ENCODE measurements around the gene ZNF106.

The ZNF106 gene

DNA sequence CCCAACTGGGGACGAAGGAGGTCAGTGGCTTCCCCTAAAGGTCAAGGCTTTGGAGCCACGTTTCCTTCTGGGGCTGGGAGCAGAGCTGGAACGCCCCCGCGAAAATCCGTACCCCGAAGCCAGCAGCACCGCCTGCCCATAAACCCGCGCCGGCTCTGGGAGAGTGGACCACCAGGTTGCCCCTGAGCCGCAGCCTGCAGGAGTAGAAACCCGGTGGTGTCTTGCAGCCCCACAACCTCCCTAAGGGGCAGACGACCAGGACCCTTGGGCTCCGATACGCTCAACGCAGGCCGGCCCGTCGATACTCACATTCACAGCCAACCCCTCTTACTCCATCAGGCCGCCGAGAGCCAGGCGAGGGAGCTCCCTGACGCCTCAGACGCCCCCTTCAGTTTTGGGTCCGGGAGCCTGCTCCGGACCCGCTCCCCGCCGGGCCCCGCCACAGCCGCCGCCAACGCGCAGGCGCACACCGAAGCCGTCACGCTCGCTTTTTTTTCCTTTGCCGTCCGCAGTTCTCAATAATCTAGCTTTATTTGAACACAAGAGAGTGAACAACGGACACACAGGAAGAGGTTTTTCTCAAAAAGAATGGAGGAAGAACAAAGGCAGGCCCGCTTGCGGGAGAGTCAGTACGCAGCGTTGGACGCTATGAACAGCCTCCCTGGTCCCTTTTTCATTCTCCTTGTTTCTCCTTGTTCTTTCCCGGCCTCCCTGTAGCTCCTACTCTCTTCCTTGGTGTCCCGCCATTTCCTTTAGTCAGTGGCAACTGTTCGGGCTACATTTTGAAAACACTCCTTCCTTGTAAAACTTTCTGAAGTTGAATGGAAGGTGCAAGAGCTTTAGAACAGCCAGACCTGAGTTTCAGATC is at the start of gene ZNF106:
Gene ZNF106, minus strand, starts transcription at position 471 of the 868 bp plus-strand sequence. CDS start 18,852 bp downstream, outside the sequence.
- peak; percentile 93 for DNase-seq

GRCh38 chr15:42533246-42533645 is 42.3 kb upstream of the ZNF106 start:
- no peak for DNase-seq

GRCh38 chr15:42528970-42529369 is 38.0 kb upstream of the ZNF106 start:
- DNase-seq = no peak

- DNase-seq = no peak
Measured at GRCh38 chr15:42523331-42523730, 32.4 kb upstream of the ZNF106 start.

GRCh38 chr15:42511007-42511391 is 20.1 kb upstream of the ZNF106 start:
- DNase-seq = no peak

DNA sequence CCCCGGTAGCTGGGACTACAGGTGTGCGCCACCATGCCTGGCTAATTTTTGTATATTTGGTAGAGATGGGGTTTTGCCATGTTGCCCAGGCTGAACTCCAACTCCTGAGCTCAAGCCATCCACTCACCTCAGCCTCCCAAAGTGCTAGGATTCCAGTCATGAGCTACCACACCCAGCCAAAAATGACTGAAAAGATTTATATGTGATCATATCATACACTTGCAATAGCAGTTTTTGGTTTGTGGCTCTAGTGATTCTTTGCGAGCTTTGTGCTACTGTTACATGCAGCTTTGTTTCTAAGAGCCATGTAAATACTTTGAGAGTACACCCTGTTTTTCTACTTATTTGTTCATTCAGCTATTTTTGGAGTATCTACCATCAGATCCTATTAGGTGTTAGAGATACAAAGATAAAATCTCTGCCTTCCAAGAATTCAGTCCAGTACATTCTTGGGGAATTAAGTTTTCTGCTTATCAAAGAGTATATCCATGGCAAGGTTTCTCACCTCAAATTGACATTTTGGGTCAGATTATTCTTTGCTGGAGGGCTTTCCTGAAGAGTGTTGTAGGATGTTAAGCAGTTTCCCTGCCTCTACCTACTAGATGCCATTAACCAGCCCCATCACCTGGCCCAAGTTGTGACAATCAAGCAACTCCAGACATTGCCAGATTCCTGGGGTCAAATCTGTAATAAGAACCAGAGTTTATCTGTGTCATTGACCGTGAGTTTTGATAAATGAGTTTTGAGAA is 19.5 kb upstream of the ZNF106 start:
- no peak for DNase-seq

DNA sequence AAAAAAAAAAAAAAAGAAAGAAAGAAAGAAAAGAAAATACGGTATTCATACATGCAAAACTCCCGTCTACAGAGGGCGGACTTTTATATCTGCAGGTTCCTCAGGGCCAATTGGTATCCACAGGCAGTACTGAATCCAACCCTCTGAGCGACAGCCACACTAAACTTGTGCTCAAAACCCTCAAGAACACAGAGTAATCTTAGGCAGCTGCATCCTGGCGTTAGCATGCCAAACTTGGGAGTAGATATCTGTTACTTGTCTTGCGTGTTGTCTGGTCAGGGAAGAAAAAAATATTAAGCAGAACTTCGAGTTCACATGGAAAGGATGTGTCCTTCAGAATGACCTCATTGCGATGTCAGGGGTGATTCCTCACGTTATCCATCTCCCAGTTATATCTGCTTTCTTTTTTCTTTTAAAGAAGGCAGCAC is 17.3 kb upstream of the ZNF106 start:
- no peak for DNase-seq

GRCh38 chr15:42507514-42507913 is 16.6 kb upstream of the ZNF106 start:
- no peak for DNase-seq

DNA sequence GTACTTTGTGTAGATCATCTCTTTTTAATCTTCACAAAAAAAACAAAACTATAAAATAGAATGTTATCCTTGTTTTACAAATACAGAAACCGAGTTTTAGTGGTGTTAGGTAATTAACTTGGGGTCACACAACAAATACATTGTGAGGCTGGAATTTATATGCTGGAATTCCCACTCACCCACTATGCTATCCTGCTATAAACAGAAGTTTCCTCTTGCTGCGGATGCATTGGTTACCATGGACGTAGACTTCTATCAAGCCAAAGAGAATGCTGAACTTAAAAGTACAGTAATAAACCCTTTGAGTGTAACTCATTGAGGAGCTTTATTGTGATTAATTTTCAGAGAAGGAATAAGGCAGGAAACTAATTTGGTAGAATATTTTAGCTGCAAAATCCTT is 13.7 kb upstream of the ZNF106 start:
- DNase-seq = no peak

DNA sequence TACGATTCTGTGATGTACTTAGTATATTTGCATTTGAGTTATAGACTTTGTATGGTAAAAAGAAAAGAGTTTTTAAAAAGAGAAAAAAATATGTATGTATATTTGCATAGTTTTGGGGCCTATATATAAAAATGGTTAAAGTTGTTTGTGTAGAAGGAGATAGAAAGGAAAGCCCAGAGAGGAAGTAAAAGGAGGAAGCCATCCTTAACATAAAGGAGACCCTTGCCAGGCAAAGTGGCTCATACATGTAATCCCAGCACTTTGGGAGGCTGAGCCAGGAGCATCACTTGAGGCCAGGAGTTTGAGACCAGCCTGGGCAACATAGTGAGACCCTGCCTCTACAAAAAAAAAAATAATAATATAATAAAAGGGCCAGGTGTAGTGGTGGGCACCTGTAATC is 12.9 kb upstream of the ZNF106 start:
- DNase-seq = no peak

DNA sequence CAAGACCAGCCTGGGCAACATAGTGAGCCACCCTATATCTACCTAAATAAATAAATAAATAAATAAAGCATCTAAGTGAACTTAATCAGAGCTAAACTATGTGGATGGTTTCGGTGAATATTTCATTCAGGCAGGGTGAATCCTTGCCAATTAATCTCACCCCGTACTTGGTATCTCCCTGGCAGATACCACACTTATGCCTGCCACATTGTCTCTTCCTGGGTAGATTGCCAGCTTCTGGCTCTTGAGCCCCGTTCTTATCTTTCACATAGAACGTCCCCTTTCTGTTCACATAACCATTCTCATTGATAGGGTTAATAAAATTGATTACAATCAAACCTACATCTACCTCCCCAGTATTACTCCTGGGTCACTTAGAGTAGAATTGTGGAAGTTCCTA is 11.5 kb upstream of the ZNF106 start:
- DNase-seq = no peak

- no peak for DNase-seq
Measured at GRCh38 chr15:42499858-42500609, 9.1 kb upstream of the ZNF106 start.

- DNase-seq = no peak
Measured at GRCh38 chr15:42498212-42499068, 7.5 kb upstream of the ZNF106 start.

- peak; percentile 89 for DNase-seq
Measured at GRCh38 chr15:42495361-42496212, 4.6 kb upstream of the ZNF106 start, which contains the start of gene SNAP23. Gene SNAP23, plus strand, starts transcription at chr15:42495634. Its CDS starts 16,213 bp downstream, at chr15:42511847.

GRCh38 chr15:42494998-42495360 is 4.0 kb upstream of the ZNF106 start:
- DNase-seq = no peak

DNA sequence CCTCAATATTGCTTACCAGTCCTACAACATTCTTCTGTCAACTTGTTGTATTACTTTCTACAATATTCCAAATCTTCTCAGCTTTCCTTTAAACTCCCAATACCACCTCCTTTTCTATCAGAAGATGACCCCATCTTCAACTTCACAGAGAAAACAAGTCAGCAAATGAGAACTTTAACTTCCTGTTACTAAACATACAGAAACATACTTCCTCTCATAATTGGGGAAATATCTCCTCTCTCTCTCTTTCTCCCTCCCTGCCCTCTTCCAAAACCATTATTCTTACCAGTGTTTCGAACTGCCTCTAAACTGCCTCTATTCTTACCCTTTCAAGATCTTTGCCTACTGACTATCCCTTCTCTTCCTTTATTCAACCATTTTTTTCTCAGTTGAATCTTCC is 2.7 kb upstream of the ZNF106 start:
- no peak for DNase-seq

- no peak for DNase-seq
Measured at GRCh38 chr15:42491539-42492225, 741 bp upstream of the ZNF106 start.

DNA sequence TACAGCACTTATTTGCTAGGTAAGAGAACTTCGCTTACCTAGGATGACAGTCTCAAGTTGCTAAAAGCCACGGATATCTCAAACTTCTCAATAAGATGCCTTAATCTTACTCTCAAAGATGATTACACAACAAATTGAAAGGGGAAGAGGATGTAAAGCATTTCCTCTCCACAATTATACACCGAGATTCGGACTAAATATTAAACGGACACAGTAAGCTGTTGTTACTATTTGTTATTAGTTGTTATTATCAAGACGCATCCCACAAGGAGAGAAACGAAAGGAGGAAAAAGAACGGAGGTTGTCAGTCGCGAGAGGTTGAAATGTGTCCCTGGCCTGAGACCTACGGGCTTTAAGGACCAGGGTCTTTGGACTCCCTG is 660 bp downstream of the ZNF106 start:
- DNase-seq = no peak

GRCh38 chr15:42483677-42484076 is 7.3 kb downstream of the ZNF106 start:
- DNase-seq = no peak

DNA sequence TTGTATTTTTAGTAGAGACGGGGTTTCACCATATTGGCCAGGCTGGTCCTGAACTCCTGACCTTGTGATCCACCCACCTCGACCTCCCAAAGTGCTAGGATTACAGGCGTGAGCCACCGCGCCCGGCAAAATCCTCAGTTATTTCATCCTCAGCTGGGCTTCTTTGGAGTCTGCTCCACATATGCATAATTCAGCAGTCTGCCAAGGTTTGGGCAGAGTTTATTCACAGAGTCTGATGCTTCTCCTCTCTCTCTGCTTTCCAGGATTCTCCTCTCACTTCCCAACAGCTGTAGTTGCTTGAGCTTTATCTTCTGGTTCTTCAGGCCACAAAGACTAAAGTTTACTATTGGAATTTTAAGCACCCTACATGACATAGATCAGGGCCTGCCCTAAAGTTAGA is 8.2 kb downstream of the ZNF106 start:
- no peak for DNase-seq

GRCh38 chr15:42474827-42475226 is 16.1 kb downstream of the ZNF106 start:
- no peak for DNase-seq
